GM12878 (cell line): ENCODE measurements around the gene SLC44A4. TPM values are rescaled to one million over a fixed set of nuclear protein-coding genes. Genes with fewer than 3 reads are reported as not detected.

Experiments
- ATF7 ChIP-seq: fragments of 450-650 bp; IDR thresholded peaks from 2 replicates; pipeline ENCODE4 v1.6.1; 2016; ENCODE audit warnings: low read depth, mild to moderate bottlenecking
- CBX3 ChIP-seq: fragments of 200-600 bp; sonication (generic); IDR thresholded peaks from 2 replicates; pipeline ENCODE4 v1.6.1; 2016; ENCODE audit warnings: low read depth, borderline replicate concordance
- CREB1 ChIP-seq: IDR thresholded peaks from 2 replicates; pipeline ENCODE4 v1.6.1; 2012; ENCODE audit warnings: low read depth, mild to moderate bottlenecking, inconsistent platforms
- E4F1 ChIP-seq: fragments of 450-650 bp; IDR thresholded peaks from 2 replicates; pipeline ENCODE4 v1.6.1; 2018; ENCODE audit warnings: borderline replicate concordance, mild to moderate bottlenecking; ENCODE audit not compliant: partially characterized antibody
- FOXK2 ChIP-seq: fragments of 450-650 bp; IDR thresholded peaks from 2 replicates; pipeline ENCODE4 v1.6.1; 2017; ENCODE audit warnings: mild to moderate bottlenecking, moderate library complexity
- GABPA ChIP-seq: IDR thresholded peaks from 2 replicates; pipeline ENCODE4 v1.6.1; 2014; ENCODE audit warnings: antibody characterized with exemption, low read depth, mild to moderate bottlenecking, inconsistent platforms
- KDM1A ChIP-seq: fragments of 200-600 bp; sonication (generic); IDR thresholded peaks from 2 replicates; pipeline ENCODE4 v1.6.1; 2016; ENCODE audit warnings: borderline replicate concordance
- MTA2 ChIP-seq: fragments of 450-650 bp; IDR thresholded peaks from 2 replicates; pipeline ENCODE4 v1.6.1; 2016; ENCODE audit warnings: low read depth, mild to moderate bottlenecking, moderate library complexity
- MXI1 ChIP-seq: fragments of 150-350 bp; IDR thresholded peaks from 2 replicates; pipeline ENCODE4 v1.6.1; 2011; ENCODE audit warnings: low read depth, mild to moderate bottlenecking, inconsistent platforms, low read length, improper control_type of control experiment
- NR2C2 ChIP-seq: IDR thresholded peaks from 2 replicates; pipeline ENCODE4 v1.6.1; 2011; ENCODE audit warnings: borderline replicate concordance, low read depth; ENCODE audit not compliant: control insufficient read depth, insufficient read length
- PBX3 ChIP-seq: IDR thresholded peaks from 2 replicates; pipeline ENCODE4 v1.6.1; 2011; ENCODE audit warnings: mild to moderate bottlenecking, low read depth, low read length, moderate library complexity; ENCODE audit not compliant: insufficient replicate concordance
- POLR2AphosphoS2 ChIP-seq: IDR thresholded peaks from 2 replicates; pipeline ENCODE4 v1.6.1; 2011; ENCODE audit warnings: low read depth, mild to moderate bottlenecking, low read length, improper control_type of control experiment, moderate library complexity
- SMAD1 ChIP-seq: fragments of 450-650 bp; IDR thresholded peaks from 2 replicates; pipeline ENCODE4 v1.6.1; 2018; ENCODE audit warnings: mild to moderate bottlenecking, low read depth; ENCODE audit not compliant: partially characterized antibody
- SP1 ChIP-seq: IDR thresholded peaks from one replicate; pipeline ENCODE4 v1.6.1; 2011; ENCODE audit warnings: low read depth, low read length
- STAT1 ChIP-seq: fragments of 450-650 bp; conservative IDR thresholded peaks from 2 replicates; pipeline ENCODE4 v1.6.1; 2014; ENCODE audit warnings: antibody characterized with exemption, mild to moderate bottlenecking
- TARDBP ChIP-seq: IDR thresholded peaks from 2 replicates; pipeline ENCODE4 v1.6.1; 2016; ENCODE audit warnings: borderline replicate concordance
- TCF12 ChIP-seq: IDR thresholded peaks from 2 replicates; pipeline ENCODE4 v1.6.1; 2011; ENCODE audit warnings: low read depth, mild to moderate bottlenecking, low read length
- WRNIP1 ChIP-seq: IDR thresholded peaks from 2 replicates; pipeline ENCODE4 v1.6.1; 2011; ENCODE audit warnings: low read depth, low read length, improper control_type of control experiment, borderline replicate concordance
- polyA plus RNA-seq, 11 experiments: library from polyadenylated mRNA; depleted of rRNA in 4 of 11; unstranded in 6 of 11; stranded (reverse) in 5 of 11; fragments of >200 nt; fragmentation: Nextera tagmentation in 4 of 11; fragmentation: Illumina TruSeq in 1 of 11; extraction: Ambion mirVana in 4 of 11; extraction: Trizol in 1 of 11; gene quantifications; 1 replicate in 1 of 11; 2 replicates in 10 of 11; pipeline versions ENCODE4 v1.2.1 to v1.2.3, GENCODE V29; 2011 to 2016; ENCODE audit warnings: inconsistent platforms in 2 of 11, missing spikeins in 2 of 11, low read depth in 1 of 11
- total RNA-seq, 4 experiments: library from RNA; depleted of rRNA in 3 of 4; stranded (reverse); fragments of >200 nt in 3 of 4; fragmentation: Illumina TruSeq in 1 of 4; extraction: Trizol in 1 of 4; gene quantifications; 2 replicates each; pipeline versions ENCODE4 v1.2.1 to v1.2.3, GENCODE V29; 2013 to 2021
- TF ChIP-seq, protein P1 (sequence below): fragments of 450-650 bp; IDR thresholded peaks from 2 replicates; pipeline ENCODE4 v1.6.1; 2016; ENCODE audit warnings: mild to moderate bottlenecking, moderate library complexity, borderline replicate concordance
- TF ChIP-seq, protein P2 (sequence below): IDR thresholded peaks from 2 replicates; pipeline ENCODE4 v1.6.1; 2011; ENCODE audit warnings: low read depth, mild to moderate bottlenecking, low read length, moderate library complexity, borderline replicate concordance; ENCODE audit errors: extremely low read depth
- TF ChIP-seq, protein P3 (sequence below): IDR thresholded peaks from 2 replicates; pipeline ENCODE4 v1.6.1; 2011; ENCODE audit warnings: borderline replicate concordance, low read depth, mild to moderate bottlenecking, moderate library complexity, mixed read lengths, low read length; ENCODE audit not compliant: insufficient read depth; ENCODE audit errors: extremely low read length

Gene SLC44A4
- total and polyA plus RNA-seq, 10 of the 15 experiments (the other 5 are each of a cell fraction or from before 2014, with no cell fraction given), result 0.04 to 0.24 (median 0.15) TPM; not detected in 3

DNA sequence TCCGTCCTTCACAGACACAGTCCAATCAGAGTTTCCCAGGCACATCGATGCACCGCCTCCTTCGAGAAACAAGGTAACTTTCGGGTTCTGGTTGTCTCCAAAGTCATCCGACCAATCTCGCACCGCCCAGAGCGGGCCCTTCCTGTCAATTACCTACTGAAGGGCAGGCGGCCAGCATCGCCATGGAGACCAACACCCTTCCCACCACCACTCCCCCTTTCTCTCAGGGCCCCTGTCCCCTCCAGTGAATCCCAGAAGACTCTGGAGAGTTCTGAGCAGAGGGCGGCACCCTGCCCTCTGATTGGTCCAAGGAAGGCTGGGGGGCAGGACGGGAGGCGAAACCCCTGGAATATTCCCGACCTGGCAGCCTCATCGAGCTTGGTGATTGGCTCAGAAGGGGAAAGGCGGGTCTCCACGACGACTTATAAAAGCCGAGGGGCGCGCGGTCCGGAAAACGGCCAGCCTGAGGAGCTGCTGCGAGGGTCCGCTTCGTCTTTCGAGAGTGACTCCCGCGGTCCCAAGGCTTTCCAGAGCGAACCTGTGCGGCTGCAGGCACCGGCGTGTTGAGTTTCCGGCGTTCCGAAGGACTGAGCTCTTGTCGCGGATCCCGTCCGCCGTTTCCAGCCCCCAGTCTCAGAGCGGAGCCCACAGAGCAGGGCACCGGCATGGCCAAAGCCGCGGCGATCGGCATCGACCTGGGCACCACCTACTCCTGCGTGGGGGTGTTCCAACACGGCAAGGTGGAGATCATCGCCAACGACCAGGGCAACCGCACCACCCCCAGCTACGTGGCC lies 51.3 kb downstream of the SLC44A4 start, which contains the start of gene HSPA1B (continued):
- TF ChIP-seq NR2C2, result no peak
- TF ChIP-seq, protein P1, sequence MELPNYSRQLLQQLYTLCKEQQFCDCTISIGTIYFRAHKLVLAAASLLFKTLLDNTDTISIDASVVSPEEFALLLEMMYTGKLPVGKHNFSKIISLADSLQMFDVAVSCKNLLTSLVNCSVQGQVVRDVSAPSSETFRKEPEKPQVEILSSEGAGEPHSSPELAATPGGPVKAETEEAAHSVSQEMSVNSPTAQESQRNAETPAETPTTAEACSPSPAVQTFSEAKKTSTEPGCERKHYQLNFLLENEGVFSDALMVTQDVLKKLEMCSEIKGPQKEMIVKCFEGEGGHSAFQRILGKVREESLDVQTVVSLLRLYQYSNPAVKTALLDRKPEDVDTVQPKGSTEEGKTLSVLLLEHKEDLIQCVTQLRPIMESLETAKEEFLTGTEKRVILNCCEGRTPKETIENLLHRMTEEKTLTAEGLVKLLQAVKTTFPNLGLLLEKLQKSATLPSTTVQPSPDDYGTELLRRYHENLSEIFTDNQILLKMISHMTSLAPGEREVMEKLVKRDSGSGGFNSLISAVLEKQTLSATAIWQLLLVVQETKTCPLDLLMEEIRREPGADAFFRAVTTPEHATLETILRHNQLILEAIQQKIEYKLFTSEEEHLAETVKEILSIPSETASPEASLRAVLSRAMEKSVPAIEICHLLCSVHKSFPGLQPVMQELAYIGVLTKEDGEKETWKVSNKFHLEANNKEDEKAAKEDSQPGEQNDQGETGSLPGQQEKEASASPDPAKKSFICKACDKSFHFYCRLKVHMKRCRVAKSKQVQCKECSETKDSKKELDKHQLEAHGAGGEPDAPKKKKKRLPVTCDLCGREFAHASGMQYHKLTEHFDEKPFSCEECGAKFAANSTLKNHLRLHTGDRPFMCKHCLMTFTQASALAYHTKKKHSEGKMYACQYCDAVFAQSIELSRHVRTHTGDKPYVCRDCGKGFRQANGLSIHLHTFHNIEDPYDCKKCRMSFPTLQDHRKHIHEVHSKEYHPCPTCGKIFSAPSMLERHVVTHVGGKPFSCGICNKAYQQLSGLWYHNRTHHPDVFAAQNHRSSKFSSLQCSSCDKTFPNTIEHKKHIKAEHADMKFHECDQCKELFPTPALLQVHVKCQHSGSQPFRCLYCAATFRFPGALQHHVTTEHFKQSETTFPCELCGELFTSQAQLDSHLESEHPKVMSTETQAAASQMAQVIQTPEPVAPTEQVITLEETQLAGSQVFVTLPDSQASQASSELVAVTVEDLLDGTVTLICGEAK, result no peak
- TF ChIP-seq WRNIP1, result no peak
- no peak for TF ChIP-seq STAT1
- peak; percentile 92 for TF ChIP-seq PBX3
- TF ChIP-seq TARDBP, result no peak
- peak; percentile 35; the same call in 1 of the 2 replicates for TF ChIP-seq MXI1
- TF ChIP-seq ATF7, result no peak
- peak; percentile 93 for TF ChIP-seq POLR2AphosphoS2
- no peak for TF ChIP-seq KDM1A
- TF ChIP-seq E4F1, result no peak
- TF ChIP-seq TCF12, result peak; percentile 88; the same call in 1 of the 2 replicates
- no peak for TF ChIP-seq CBX3
- TF ChIP-seq, protein P2, sequence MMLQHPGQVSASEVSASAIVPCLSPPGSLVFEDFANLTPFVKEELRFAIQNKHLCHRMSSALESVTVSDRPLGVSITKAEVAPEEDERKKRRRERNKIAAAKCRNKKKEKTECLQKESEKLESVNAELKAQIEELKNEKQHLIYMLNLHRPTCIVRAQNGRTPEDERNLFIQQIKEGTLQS, result no peak
- TF ChIP-seq, protein P3, sequence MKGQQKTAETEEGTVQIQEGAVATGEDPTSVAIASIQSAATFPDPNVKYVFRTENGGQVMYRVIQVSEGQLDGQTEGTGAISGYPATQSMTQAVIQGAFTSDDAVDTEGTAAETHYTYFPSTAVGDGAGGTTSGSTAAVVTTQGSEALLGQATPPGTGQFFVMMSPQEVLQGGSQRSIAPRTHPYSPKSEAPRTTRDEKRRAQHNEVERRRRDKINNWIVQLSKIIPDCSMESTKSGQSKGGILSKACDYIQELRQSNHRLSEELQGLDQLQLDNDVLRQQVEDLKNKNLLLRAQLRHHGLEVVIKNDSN, result no peak
- peak; percentile 57 for TF ChIP-seq SP1
- TF ChIP-seq CREB1, result no peak
- no peak for TF ChIP-seq MTA2
- no peak for TF ChIP-seq GABPA
- peak; percentile 29 for TF ChIP-seq SMAD1
- peak; percentile 74; the same call in 1 of the 2 replicates for TF ChIP-seq FOXK2
